GM12872 (cell line): ENCODE results near the gene ITGB1.

Experiments used
- CTCF ChIP-seq: IDR thresholded peaks from 3 replicates; pipeline ENCODE4 v1.5.1; 2011; ENCODE audit warnings: low read depth, mild to moderate bottlenecking, low read length, moderate library complexity; ENCODE audit not compliant: insufficient read depth

The ITGB1 gene

GRCh38 chr10:32950591-32951108 is 7.4 kb downstream of the ITGB1 start:
- TF ChIP-seq CTCF: no peak

GRCh38 chr10:32949221-32949678 is 8.8 kb downstream of the ITGB1 start:
- TF ChIP-seq CTCF: no peak

DNA sequence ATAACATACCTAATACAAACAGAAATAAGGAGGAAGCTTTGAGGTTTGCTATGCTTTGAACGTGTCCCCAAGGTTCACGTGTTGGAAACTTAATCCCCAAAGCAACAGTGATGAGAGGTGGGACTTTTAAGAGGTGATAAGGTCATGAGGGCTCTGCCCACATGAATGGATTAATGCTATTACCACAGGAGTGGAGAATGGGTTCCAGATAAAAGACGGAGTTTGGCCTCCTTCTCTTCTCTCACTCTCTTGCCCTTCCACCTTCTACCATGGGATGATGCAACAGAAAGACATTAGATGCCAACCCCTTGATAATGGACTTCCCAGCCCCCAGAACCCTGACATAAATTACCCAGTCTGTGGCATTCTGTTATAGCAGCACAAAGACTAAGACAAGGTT is 9.6 kb downstream of the ITGB1 start:
- TF ChIP-seq CTCF: no peak

- no peak for TF ChIP-seq CTCF
Observed at GRCh38 chr10:32947586-32947985, 10.4 kb downstream of the ITGB1 start.

GRCh38 chr10:32946108-32946507 is 11.9 kb downstream of the ITGB1 start:
- TF ChIP-seq CTCF: no peak

- TF ChIP-seq CTCF: no peak
Observed at GRCh38 chr10:32943854-32944661, 14.0 kb downstream of the ITGB1 start.

DNA sequence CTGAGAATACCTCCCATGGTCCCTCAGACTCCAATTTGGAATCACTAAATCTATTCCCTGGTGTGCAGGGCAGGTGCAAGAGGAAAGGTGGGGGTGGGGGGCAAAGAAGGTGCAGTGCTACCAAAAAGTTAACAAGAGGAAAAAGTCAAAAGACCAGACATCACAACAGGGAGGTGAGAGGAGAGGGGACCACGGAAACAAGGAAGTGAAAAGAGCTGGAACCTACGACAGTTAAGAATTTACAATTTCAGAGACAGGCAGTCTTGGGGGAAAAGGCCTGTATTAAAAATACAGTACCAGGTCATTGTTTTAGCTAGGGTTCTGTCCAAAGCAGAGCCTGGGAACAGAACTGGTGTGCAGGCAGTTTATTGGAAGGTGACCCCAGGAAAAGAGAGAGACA is 14.6 kb downstream of the ITGB1 start:
- TF ChIP-seq CTCF: no peak
